ENCODE data around the gene VTN.

Gene VTN

DNA sequence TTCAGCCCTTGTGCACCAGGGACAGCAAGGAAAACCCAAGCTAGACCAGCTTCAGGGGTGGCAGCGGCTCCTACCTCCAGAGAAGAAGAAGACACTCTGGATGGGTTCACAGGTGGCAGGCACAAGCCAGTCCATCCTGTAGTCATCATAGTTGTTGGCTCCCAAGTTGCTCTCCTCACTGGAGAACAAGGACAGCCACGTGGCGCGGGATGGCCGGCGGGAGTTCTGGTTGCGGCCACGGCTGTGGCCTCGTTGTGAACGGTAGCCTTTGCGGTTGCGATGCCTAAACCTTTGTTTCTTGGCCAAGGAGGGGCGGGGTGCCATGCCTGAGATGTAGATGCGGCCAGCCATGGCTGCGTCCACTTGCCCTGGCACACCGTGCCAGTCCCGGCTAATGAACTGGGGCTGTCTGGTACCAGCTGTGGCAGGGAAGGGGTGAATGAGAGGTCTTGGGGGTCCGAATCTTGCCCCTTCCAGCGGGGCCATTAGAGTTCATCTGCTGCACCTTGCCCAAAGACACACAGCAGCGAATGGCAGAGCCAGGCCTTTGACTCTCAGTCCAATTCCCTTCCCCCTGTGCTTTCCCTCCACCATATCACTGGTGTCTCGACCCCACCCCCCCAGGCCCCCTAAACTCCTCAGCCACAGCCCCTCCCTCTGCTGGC is 2.3 kb downstream of the VTN start:
- no peak overlapping the region for H3K9ac ChIP-seq (ENCODE audit: low read depth, low read length)
- peaks cover 17% of the 10 kb centered on the region for H3K4me1 ChIP-seq (ENCODE audit: control insufficient read depth, insufficient read depth, low read length)
- H3K36me3 ChIP-seq (ENCODE audit: control insufficient read depth, insufficient read depth, low read length), result peaks cover 11% of the 10 kb centered on the region
- H3K27me3 ChIP-seq (ENCODE audit: control insufficient read depth, insufficient read depth, low read length), result peaks cover 10% of the 10 kb centered on the region
- no peak overlapping the region for H3K4me3 ChIP-seq (ENCODE audit: low read depth, low read length)
- H3K9me3 ChIP-seq (ENCODE audit: control insufficient read depth, insufficient read depth, low read length), result no peaks in the 10 kb centered on the region
- H3K27ac ChIP-seq (ENCODE audit: low read depth, low read length), result no peak overlapping the region

GRCh38 chr17:28366605-28367004 is 3.5 kb downstream of the VTN start:
- Histone ChIP-seq H3K9ac (ENCODE audit: low read depth, low read length) (no peak overlapping the region), H3K4me1 (ENCODE audit: control insufficient read depth, insufficient read depth, low read length) (peaks cover 14% of the 10 kb centered on the region), H3K9me3 (ENCODE audit: control insufficient read depth, insufficient read depth, low read length) (no peaks in the 10 kb centered on the region), H3K27ac (ENCODE audit: low read depth, low read length) (no peak overlapping the region), H3K4me3 (ENCODE audit: low read depth, low read length) (no peak overlapping the region), H3K36me3 (ENCODE audit: control insufficient read depth, insufficient read depth, low read length) (peaks cover 22% of the 10 kb centered on the region), H3K27me3 (ENCODE audit: control insufficient read depth, insufficient read depth, low read length) (no peaks in the 10 kb centered on the region)

GRCh38 chr17:28365487-28365886 is 4.6 kb downstream of the VTN start:
- Histone ChIP-seq H3K27me3 (ENCODE audit: control insufficient read depth, insufficient read depth, low read length) (no peaks in the 10 kb centered on the region), H3K9ac (ENCODE audit: low read depth, low read length) (no peak overlapping the region), H3K4me3 (ENCODE audit: low read depth, low read length) (no peak overlapping the region), H3K9me3 (ENCODE audit: control insufficient read depth, insufficient read depth, low read length) (no peaks in the 10 kb centered on the region), H3K4me1 (ENCODE audit: control insufficient read depth, insufficient read depth, low read length) (peaks cover 7% of the 10 kb centered on the region), H3K27ac (ENCODE audit: low read depth, low read length) (no peak overlapping the region), H3K36me3 (ENCODE audit: control insufficient read depth, insufficient read depth, low read length) (peaks cover 34% of the 10 kb centered on the region)

DNA sequence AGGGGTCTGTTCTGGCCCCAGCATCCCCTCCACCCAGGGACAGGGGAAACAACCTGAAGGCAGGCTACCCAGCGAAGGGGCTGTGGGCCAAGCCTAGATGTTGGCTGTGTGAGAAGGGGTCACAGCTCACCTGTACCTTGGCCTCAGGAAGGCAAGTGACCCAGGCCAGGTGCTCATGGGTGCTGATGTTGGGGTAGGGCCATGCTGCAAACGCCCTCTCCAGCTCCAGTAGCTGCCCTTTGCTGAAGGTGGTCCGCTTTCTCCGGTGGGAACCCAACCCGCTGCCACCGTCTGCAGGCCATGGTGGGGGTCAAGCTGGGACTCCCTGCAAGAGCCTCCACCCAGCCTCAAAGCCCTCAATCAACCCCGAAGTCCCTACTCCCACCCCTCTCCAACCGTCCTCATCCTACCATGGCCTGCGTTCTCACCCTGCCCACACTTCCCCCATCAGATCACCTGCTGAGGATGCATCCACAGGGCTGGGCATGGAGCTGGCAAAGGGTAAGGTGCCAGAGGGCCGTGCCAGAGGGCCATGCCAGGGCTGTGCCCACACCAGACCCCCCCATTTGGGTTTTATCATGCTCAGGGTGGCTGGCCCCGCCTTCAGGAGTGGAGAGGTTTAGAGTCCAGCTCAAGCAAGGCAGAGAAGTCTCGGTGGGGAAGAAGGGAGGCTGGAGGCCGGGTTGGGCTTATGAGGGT is 5.3 kb downstream of the VTN start, which contains the start of gene SEBOX:
TSS of gene SEBOX (minus strand) at position 535 of the 699 bp plus-strand sequence. CDS start at position 487, 48 bp downstream.
- Histone ChIP-seq H3K36me3 (ENCODE audit: control insufficient read depth, insufficient read depth, low read length) (peaks cover 40% of the 10 kb centered on the region), H3K9me3 (ENCODE audit: control insufficient read depth, insufficient read depth, low read length) (no peaks in the 10 kb centered on the region), H3K27me3 (ENCODE audit: control insufficient read depth, insufficient read depth, low read length) (no peaks in the 10 kb centered on the region), H3K9ac (ENCODE audit: low read depth, low read length) (no peak within 1 kb of the TSS), H3K4me3 (ENCODE audit: low read depth, low read length) (no peak within 1 kb of the TSS), H3K4me1 (ENCODE audit: control insufficient read depth, insufficient read depth, low read length) (peaks cover 2% of the 10 kb centered on the region; the same call in 1 of the 2 replicates), H3K27ac (ENCODE audit: low read depth, low read length) (no peak within 1 kb of the TSS)

GRCh38 chr17:28363776-28364650 is 6.1 kb downstream of the VTN start:
- Histone ChIP-seq H3K36me3 (ENCODE audit: control insufficient read depth, insufficient read depth, low read length) (peaks cover 45% of the 10 kb centered on the region), H3K4me1 (ENCODE audit: control insufficient read depth, insufficient read depth, low read length) (no peaks in the 10 kb centered on the region), H3K9me3 (ENCODE audit: control insufficient read depth, insufficient read depth, low read length) (no peaks in the 10 kb centered on the region), H3K4me3 (ENCODE audit: low read depth, low read length) (no peak overlapping the region), H3K27ac (ENCODE audit: low read depth, low read length) (no peak overlapping the region), H3K27me3 (ENCODE audit: control insufficient read depth, insufficient read depth, low read length) (no peaks in the 10 kb centered on the region), H3K9ac (ENCODE audit: low read depth, low read length) (no peak overlapping the region)

DNA sequence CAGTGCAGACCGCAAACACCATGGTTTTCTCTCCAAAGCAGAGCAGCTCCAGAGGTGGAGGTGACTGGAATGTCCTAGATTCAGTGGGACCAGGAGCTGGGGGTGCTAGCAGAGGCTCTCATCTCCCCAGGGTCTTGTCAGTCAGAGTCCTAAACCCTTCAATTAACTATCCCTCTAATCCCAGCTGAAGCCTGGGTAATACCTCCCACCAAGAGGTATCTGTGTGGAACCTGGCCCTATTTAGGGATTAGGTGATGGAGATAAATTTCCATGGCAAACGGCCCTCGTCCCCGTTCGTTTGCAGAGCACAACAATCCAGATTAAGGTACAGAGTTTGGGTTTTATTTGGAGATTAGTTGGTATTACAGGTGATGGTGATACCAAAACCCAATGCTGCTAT is 6.9 kb downstream of the VTN start:
- Histone ChIP-seq H3K4me3 (ENCODE audit: low read depth, low read length) (no peak overlapping the region), H3K36me3 (ENCODE audit: control insufficient read depth, insufficient read depth, low read length) (peaks cover 45% of the 10 kb centered on the region), H3K27me3 (ENCODE audit: control insufficient read depth, insufficient read depth, low read length) (no peaks in the 10 kb centered on the region), H3K4me1 (ENCODE audit: control insufficient read depth, insufficient read depth, low read length) (peaks cover 3% of the 10 kb centered on the region; the same call in 1 of the 2 replicates), H3K9me3 (ENCODE audit: control insufficient read depth, insufficient read depth, low read length) (no peaks in the 10 kb centered on the region), H3K9ac (ENCODE audit: low read depth, low read length) (no peak overlapping the region), H3K27ac (ENCODE audit: low read depth, low read length) (no peak overlapping the region)

DNA sequence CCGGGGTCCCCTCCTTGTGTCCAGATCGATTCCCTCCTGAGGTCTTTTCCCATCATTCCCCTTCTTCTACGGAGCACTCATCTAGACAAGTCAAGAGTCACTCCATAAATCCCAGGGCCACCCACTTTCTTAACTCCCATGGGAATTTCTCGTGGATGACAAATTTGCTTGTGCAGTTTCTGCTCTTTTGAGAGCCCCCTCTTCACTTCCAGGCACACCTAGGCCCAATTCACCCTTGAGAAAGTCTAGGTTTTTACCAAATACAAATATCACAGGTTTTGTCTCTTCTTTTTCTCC is 12.3 kb downstream of the VTN start:
- Histone ChIP-seq H3K36me3 (ENCODE audit: control insufficient read depth, insufficient read depth, low read length) (peaks cover 59% of the 10 kb centered on the region), H3K27ac (ENCODE audit: low read depth, low read length) (peak overlapping the region; percentile 73), H3K27me3 (ENCODE audit: control insufficient read depth, insufficient read depth, low read length) (no peaks in the 10 kb centered on the region), H3K4me3 (ENCODE audit: low read depth, low read length) (peak overlapping the region; percentile 91), H3K9me3 (ENCODE audit: control insufficient read depth, insufficient read depth, low read length) (no peaks in the 10 kb centered on the region), H3K4me1 (ENCODE audit: control insufficient read depth, insufficient read depth, low read length) (peaks cover 8% of the 10 kb centered on the region; the same call in 1 of the 2 replicates), H3K9ac (ENCODE audit: low read depth, low read length) (peak overlapping the region; percentile 86)

GRCh38 chr17:28357061-28357900 is 12.8 kb downstream of the VTN start, which contains the start of gene POLDIP2:
Gene POLDIP2, minus strand, starts transcription at chr17:28357527. Its CDS starts 79 bp downstream, at chr17:28357448.
- H3K9me3 ChIP-seq (ENCODE audit: control insufficient read depth, insufficient read depth, low read length), result no peaks in the 10 kb centered on the region
- H3K4me1 ChIP-seq (ENCODE audit: control insufficient read depth, insufficient read depth, low read length), result peaks cover 8% of the 10 kb centered on the region; the same call in 1 of the 2 replicates
- H3K4me3 ChIP-seq (ENCODE audit: low read depth, low read length), result peak within 1 kb of the TSS; percentile 91
- peaks cover 57% of the 10 kb centered on the region for H3K36me3 ChIP-seq (ENCODE audit: control insufficient read depth, insufficient read depth, low read length)
- H3K27ac ChIP-seq (ENCODE audit: low read depth, low read length), result peak within 1 kb of the TSS; percentile 73
- H3K27me3 ChIP-seq (ENCODE audit: control insufficient read depth, insufficient read depth, low read length), result no peaks in the 10 kb centered on the region
- peak within 1 kb of the TSS; percentile 86 for H3K9ac ChIP-seq (ENCODE audit: low read depth, low read length)

DNA sequence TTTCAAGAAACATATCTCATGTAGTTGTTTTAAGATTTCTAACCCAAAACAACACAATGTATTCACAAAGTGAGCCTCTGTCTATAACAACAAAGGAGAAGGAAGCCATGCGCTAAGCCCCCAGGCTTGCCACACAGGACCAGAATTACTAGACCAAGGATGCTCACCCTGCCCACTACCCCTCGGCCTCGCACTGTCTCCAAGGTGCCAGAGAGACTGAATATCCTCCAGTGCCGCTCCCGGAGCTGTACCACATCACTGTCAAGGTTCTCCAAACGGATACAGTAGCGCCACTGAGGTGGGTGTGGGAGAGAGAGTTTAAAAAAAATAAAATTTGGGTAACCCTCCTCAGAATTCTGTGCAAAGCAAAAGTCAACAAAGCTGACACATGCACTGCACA is 19.8 kb downstream of the VTN start:
- Histone ChIP-seq H3K27ac (ENCODE audit: low read depth, low read length) (no peak overlapping the region), H3K4me1 (ENCODE audit: control insufficient read depth, insufficient read depth, low read length) (peaks cover 16% of the 10 kb centered on the region), H3K4me3 (ENCODE audit: low read depth, low read length) (no peak overlapping the region), H3K27me3 (ENCODE audit: control insufficient read depth, insufficient read depth, low read length) (no peaks in the 10 kb centered on the region), H3K36me3 (ENCODE audit: control insufficient read depth, insufficient read depth, low read length) (peaks cover 95% of the 10 kb centered on the region), H3K9ac (ENCODE audit: low read depth, low read length) (no peak overlapping the region), H3K9me3 (ENCODE audit: control insufficient read depth, insufficient read depth, low read length) (no peaks in the 10 kb centered on the region)

DNA sequence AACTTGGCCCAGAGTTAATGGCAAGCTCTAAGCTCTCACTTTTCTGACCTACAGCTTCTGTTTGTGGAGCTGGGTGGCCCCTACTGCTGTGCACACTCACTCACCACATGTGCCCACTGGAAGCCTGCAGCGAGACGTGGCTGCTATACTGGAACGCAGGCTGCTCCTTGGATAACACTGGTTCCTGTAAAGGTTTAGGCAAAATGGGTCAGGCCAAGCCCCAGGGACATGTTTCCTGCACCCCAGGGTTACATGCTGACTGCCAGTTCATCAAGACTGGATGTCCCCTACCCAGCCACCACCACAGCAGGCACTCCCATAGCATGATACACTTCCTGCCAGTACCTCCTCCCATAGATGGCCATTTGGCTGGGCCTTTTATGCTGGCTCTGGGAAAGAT is 21.1 kb downstream of the VTN start:
- Histone ChIP-seq H3K4me1 (ENCODE audit: control insufficient read depth, insufficient read depth, low read length) (peaks cover 16% of the 10 kb centered on the region), H3K9me3 (ENCODE audit: control insufficient read depth, insufficient read depth, low read length) (no peaks in the 10 kb centered on the region), H3K36me3 (ENCODE audit: control insufficient read depth, insufficient read depth, low read length) (peaks cover 95% of the 10 kb centered on the region), H3K27ac (ENCODE audit: low read depth, low read length) (no peak overlapping the region), H3K27me3 (ENCODE audit: control insufficient read depth, insufficient read depth, low read length) (no peaks in the 10 kb centered on the region), H3K9ac (ENCODE audit: low read depth, low read length) (no peak overlapping the region), H3K4me3 (ENCODE audit: low read depth, low read length) (no peak overlapping the region)

All from HUES48 (cell line).